Left cardiac atrium (tissue), 4 donors: Measurements from ENCODE around the gene KIF13A. TPM values are rescaled to one million over a fixed set of nuclear protein-coding genes. Genes with fewer than 3 reads are reported as not detected.
"Not testable (repeated sequence)": the region's sequence is repeated elsewhere in the genome, so short reads cannot be mapped to it uniquely, and the experiment has no call there.

Experiments
- ATAC-seq, 2 donors: fragments of 200-7000 bp; cut with Tn5 transposase; one replicate each; pipeline ENCODE4 v1.9.1; 2020; ENCODE audit warnings: mild to moderate bottlenecking in 2 of 2, moderate library complexity in 2 of 2
- DNase-seq: peaks from one replicate; pipeline ENCODE4 v3.0.0-alpha.2; 2020
- intact Hi-C, 2 donors: fragments of 100-400 bp; cut with DNase I; formaldehyde crosslinking; loops; one replicate each; pipeline versions ENCODE4 v1.14.1 to v1.15.1; 2022 to 2023
- total RNA-seq, 2 donors: library from RNA; stranded (reverse); fragmentation: NEBNext Ultra II Directional; extraction: Animal tissue kit (Norgen Biotek cat#: 25700); gene quantifications; one replicate each; pipeline ENCODE4 v1.2.1, GENCODE V29; 2021
- donor health status: DM: no; HTN: yes; CAD: no.
- donor health status: DM: no; HTN: yes; CAD: no; lungs with severe emphysema.
- donor health status: DM: yes; HTN: yes; CAD: no.
- donor health status: Dilated cardiomyopathy.

The KIF13A gene
- total RNA-seq, 2 donors from 2014 or later = 60.5 to 64.7 TPM

GRCh38 chr6:17869010-17869752 lies 118.3 kb downstream of the KIF13A start:
- no peak for DNase-seq
- intact Hi-C loops = loop anchor here in 1 of 2 donors (5.0 kb wide), 1 partner anchor 118 kb away; the partner anchor contains the start of gene KIF13A
- no peak for ATAC-seq

GRCh38 chr6:17867880-17868279 lies 119.6 kb downstream of the KIF13A start:
- DNase-seq (no peak), ATAC-seq (peak; percentile 17 to 50)
- intact Hi-C loops = loop anchor here in 1 of 2 donors (5.0 kb wide), 1 partner anchor 119 kb away; the partner anchor contains the start of gene KIF13A

DNA sequence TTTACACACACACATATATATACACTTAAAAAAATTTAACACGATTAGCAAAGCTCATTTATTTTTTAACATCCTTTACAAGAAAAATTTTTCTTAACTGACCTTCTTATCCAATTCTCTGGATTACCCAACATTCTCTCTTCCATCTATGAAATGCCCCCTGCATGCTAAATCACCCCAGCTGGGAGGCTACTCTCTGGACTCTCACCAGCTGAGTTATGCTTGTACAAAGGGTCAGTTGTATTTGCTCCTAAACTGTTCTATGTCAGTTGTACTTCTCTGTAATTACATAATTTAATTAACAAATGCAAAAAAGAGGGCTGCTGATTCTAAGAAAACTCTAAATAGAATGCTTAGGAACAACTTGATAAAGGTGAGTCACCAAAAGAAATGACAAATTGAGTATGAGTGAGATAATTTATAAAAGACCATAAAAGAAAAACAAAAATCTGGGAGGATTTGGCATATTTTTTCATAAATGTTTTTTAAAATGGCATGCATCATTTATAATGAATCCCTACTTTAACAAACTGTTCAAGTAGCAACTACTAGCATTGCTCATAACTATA lies 120.5 kb downstream of the KIF13A start:
- ATAC-seq (no peak), DNase-seq (no peak)
- intact Hi-C loops = loop anchor here in 1 of 2 donors (5.0 kb wide), 1 partner anchor 120 kb away; the partner anchor contains the start of gene KIF13A

DNA sequence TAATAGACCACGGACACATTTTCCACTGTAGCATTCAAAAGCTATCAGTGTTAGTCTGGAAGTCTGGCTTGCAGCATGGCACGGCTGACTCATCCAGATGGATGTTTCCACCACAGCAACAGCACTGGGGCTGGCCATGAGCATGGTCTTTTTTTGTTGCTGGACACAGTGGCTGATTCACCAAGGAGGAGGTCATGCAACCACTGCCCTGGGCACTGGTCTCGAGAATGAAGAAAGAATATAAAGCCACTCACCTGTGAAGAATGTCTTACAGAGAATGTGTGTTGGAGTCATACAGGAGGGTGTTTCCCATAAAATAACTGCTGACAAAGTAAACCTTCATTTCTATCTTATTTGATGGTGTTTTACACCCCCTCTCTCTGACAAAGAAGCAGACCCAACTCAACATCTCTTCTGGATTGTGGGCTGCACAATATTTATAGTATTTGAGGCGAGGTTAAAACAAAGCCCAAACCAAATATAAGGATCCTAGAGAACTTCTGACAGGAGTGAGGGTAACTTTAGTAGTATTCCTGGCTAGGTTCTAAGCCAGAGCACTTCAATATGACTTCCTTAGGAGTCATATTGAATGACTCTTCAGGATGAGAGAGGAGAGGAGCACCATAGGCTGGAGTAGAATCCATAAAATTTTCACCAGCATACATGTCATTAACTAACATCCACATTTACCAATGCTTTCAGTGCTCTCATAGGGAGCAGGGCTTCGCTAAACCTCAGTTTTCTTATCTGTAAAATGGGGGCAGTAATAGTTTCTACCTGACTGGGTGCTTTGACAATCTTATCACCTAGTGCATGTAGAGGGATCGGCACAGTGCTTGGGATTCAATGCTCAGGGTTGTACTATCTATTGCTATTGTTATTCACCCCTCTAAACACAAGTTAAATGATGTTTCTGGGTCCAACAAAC lies 121.4 kb downstream of the KIF13A start:
- intact Hi-C loops = loop anchor here in 1 of 2 donors (5.0 kb wide), 1 partner anchor 121 kb away; the partner anchor contains the start of gene KIF13A
- ATAC-seq (peak; percentile 68 to 96), DNase-seq (peak; percentile 88)

- peak; percentile 28 to 62 for ATAC-seq
Observed at GRCh38 chr6:17865243-17865642, 122.2 kb downstream of the KIF13A start.

DNA sequence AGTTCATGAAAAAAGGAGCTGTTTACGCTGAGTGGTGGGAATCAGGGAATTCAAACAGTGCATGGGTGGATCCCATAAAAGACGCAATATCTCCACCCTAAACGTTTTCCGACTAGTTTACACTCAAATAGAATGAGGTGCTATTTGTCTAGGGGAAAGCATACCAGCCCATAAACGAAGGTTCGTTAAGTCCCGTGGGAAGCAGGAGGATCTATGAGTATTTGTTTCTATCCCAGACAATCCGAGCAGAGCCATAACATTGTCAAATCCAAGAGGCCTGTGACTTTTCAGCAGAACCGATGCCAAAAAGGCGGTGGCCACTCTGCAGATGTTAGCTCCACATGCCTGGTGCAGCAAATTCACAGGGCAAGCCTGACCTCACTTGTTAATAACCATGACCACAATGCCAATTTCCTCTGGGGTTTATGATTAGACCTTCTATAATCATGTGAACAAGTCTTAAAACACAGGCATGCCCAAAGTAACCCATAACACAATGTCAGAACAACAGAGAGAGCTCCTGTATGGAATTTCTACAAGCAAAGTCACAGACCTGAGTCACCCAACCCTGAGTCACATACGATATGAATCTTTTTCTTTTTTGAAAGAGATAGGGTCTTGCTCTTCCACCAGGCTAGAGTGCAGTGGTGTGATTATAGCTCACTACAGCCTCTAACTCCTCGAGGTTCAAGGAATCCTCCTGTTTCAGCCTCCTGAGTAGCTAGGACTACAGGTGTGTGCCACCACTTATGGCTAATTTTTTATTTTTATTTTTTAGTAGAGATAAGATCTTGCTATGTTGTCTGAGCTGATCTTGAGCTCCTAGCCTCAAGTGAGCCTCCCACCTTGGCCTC lies 123.3 kb downstream of the KIF13A start:
- intact Hi-C loops = no loop called here
- DNase-seq (peak; percentile 49), ATAC-seq (peak in 1 of 2 donors; percentile 10)

More at GRCh38 chr6:17865243-17865642, 122.2 kb downstream of the KIF13A start:
- no peak for DNase-seq
- intact Hi-C loops = loop anchor here in 1 of 2 donors (5.0 kb wide), 1 partner anchor 122 kb away; the partner anchor contains the start of gene KIF13A

- ATAC-seq = no peak
- intact Hi-C loops = no loop called here
Observed at GRCh38 chr6:17861361-17861760, 126.1 kb downstream of the KIF13A start.

DNA sequence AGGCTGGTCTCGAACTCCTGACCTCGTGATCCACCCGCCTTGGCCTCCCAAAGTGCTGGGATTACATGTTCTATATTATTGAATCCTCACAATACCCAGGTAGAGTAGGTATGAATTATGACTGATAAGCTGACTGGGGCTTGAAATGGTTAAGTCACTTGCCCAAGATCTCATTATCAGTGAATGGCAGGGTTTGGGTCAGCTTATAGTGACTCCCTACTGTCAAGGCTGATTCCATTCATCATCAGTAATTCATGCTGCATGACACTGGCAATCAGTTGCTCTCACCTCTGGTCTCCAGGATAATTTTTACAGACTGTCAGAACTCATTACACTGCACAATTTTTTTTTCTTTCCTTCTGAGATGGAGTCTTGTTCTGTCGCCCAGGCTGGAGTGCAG lies 127.6 kb downstream of the KIF13A start:
- no peak for ATAC-seq
- intact Hi-C loops = no loop called here
- no peak for DNase-seq

More at GRCh38 chr6:17861361-17861760, 126.1 kb downstream of the KIF13A start:
- DNase-seq = no peak

DNA sequence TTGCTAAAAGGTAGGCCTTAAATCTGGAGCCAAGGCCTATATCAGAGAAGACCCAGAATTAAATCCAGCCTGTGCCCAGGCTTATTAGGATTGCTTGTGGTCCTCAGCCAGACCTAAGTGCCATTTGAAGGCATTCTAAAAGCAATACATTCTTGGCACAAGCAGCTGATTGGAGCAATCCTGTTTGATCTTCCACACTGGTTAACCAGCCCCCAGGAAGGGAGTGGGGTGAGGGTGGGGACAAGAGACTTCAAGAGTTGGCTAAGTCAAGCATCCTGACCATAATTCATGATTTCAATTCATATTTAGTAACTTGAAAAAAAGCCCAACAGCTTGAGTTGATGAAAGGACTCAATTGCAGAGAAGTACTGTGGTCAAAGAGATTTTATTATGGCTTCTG lies 128.9 kb downstream of the KIF13A start:
- no peak for ATAC-seq
- intact Hi-C loops = no loop called here

GRCh38 chr6:17857188-17857587 lies 130.2 kb downstream of the KIF13A start:
- intact Hi-C loops, DNase-seq, ATAC-seq: not testable (repeated sequence)

More for the DNA sequence above, 128.9 kb downstream of the KIF13A start:
- no peak for DNase-seq

- DNase-seq (no peak), ATAC-seq (no peak)
- intact Hi-C loops = no loop called here
Observed at GRCh38 chr6:17856306-17856705, 131.1 kb downstream of the KIF13A start.

- intact Hi-C loops = no loop called here
- ATAC-seq = no peak
Observed at GRCh38 chr6:17855381-17855780, 132.1 kb downstream of the KIF13A start.

GRCh38 chr6:17853533-17853932 lies 133.9 kb downstream of the KIF13A start:
- no peak for ATAC-seq
- no peak for DNase-seq
- intact Hi-C loops = no loop called here

More at GRCh38 chr6:17855381-17855780, 132.1 kb downstream of the KIF13A start:
- DNase-seq = no peak

GRCh38 chr6:17851720-17852161 lies 135.7 kb downstream of the KIF13A start:
- no peak for DNase-seq
- intact Hi-C loops = no loop called here
- peak in 1 of 2 donors; percentile 65 for ATAC-seq

DNA sequence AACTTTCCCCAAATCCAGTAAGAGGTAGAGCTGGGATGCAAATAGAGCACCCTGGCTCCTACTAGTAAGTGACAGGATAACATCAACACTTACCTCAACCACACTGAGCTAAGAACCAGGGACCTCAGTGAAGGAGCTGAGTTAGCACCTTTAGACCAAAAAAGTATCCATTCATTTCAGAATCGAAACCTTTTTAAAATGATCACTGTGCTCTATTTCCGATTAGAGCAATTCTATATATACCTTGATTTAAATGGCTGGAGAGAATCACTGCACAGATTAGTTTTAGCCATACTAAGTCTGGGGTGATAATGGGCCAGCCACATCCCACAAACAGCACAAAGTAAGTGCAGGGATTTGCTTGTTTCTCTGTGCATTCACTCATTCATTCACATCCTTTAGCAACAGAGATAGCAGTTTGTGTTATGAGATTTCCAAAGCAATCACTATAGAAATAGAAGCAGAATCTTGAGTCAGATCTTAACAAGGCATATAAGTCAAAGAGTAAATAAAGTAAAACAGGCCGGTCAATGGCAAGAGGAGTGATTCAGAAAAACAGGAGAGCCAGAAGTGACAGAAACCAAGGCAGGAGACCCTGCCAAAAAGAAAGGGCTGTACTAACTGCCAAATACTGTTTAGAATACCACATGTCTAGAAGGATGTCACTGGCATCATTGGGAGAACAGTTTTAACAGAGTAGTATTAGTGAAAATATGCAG lies 136.3 kb downstream of the KIF13A start:
- DNase-seq (no peak), ATAC-seq (no peak)
- intact Hi-C loops = no loop called here

- ATAC-seq = no peak
- DNase-seq = no peak
- intact Hi-C loops = no loop called here
Observed at GRCh38 chr6:17850281-17850680, 137.2 kb downstream of the KIF13A start.

DNA sequence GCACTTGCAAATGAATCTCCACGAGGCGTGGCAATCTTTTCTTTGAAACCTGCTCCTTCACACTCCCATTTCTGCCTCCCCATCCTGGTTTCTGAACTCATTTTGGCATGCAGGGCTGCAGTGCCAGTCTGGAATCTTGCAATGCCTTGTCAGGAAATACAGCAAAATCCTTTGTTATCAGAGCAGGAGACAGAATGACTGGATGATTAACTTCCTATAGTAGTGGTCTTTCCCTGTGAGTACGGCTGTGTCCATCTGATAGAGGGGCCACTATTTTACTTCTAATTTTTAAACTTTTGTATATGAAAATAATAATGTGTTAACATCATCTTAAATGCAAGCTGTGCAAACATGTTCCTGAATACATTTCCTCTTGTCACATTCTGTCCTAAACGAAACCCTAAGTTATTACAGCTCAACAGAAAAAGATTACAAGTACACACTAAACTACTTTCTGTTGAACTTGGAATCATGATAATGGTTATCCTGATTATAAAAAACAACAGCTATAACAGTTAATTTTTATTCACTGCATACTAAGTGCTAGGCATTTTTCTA lies 140.2 kb downstream of the KIF13A start:
- intact Hi-C loops = no loop called here
- ATAC-seq (no peak), DNase-seq (no peak)
